ENCODE data around the gene ARPC2.

GRCh38 chr2:218260166-218260565, 43.2 kb downstream of the ARPC2 start:
- TF ChIP-seq, protein P1, sequence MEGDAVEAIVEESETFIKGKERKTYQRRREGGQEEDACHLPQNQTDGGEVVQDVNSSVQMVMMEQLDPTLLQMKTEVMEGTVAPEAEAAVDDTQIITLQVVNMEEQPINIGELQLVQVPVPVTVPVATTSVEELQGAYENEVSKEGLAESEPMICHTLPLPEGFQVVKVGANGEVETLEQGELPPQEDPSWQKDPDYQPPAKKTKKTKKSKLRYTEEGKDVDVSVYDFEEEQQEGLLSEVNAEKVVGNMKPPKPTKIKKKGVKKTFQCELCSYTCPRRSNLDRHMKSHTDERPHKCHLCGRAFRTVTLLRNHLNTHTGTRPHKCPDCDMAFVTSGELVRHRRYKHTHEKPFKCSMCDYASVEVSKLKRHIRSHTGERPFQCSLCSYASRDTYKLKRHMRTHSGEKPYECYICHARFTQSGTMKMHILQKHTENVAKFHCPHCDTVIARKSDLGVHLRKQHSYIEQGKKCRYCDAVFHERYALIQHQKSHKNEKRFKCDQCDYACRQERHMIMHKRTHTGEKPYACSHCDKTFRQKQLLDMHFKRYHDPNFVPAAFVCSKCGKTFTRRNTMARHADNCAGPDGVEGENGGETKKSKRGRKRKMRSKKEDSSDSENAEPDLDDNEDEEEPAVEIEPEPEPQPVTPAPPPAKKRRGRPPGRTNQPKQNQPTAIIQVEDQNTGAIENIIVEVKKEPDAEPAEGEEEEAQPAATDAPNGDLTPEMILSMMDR (conservative IDR thresholded peaks at IDR 0.05): no peak
- TF ChIP-seq ZFX (IDR thresholded peaks at IDR 0.05): no peak
